GM04504 (cell line): ENCODE measurements around the gene PEAK1.
A peak's percentile ranks its signal among the peaks of the same experiment; 100 is the strongest.

Source experiments
- DNase-seq: peaks from one replicate; pipeline ENCODE4 v3.0.0-alpha.2; 2012; ENCODE audit warnings: low read depth

Gene PEAK1

DNA sequence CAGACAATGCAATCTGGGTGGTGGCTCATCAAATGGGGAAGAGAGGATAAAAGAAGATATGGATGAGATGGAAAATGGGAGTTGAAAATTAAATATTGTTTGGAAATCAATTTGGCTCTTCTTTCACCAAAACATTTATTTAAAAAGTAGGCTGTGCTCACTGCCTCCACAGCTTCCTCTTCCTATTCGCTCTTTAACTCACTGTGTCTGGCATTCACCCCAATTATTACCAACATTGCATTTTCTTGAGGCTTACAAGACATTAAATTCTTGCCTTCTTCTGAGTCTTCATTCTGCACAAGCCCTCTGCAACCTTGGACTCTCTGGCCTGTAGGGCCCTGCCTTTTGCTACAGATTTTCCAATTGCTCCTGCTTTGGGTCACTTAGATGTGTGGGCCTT lies 296.1 kb downstream of the PEAK1 start:
- no peak for DNase-seq

DNA sequence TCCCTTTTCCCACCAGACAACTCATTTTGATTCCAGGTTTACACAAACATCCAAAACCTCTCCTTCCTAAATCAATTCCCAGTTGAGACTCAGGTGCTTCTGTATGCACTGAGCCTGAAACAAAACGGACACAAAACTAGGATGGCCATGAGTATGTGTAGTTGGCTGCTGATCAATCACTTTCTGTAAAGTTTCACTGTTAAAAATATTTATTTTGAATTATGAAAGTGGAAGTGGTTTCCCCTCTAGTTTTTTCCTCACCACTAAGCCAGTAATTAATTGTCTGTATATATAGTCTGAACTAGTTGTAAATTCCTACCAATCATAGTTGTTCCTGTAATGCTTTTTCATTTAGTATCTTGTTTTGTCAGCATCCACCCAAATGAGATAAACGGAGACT lies 297.3 kb downstream of the PEAK1 start:
- DNase-seq, result no peak

DNA sequence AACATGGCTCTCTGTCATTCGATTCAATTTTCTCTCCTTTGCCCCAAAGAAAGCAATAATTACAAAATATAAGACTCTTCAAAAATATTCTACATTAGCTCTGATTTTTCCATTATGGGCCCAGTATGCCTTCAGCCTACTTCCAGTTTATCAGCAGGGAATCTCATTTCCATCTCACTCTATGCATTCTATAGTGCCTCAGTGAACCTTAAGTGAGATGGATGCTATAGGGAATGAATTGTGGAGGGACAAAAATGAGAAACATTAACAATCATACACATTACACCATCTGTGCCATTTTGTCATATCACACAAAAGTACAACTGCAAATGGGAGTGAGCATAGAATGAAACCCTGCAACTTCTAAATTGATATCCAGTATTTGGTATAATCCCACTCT lies 298.3 kb downstream of the PEAK1 start:
- no peak for DNase-seq

DNA sequence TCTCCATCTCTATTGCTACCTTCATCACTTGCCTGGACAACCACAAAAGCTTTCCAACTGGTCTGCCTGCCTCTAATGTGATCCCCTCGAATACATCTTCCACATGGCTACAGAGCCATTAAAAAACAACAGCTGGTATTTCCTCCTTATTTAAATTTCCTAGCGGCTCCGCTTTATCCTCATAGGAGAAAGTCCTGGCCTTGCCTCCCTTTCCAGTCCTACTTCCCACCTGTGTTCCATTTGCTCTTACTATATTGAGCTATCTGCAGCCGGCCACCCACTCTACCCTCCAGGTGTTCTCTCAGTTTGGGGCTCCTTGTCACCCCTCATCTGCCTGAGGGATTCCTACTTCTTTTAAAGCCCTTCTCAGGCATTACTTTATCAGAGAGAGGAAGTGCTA lies 299.3 kb downstream of the PEAK1 start:
- no peak for DNase-seq

GRCh38 chr15:77119446-77119845 lies 300.5 kb downstream of the PEAK1 start:
- DNase-seq, result no peak

- DNase-seq, result peak; percentile 41
These were observed 301.0 kb downstream of the PEAK1 start for GRCh38 chr15:77118882-77119321.

DNA sequence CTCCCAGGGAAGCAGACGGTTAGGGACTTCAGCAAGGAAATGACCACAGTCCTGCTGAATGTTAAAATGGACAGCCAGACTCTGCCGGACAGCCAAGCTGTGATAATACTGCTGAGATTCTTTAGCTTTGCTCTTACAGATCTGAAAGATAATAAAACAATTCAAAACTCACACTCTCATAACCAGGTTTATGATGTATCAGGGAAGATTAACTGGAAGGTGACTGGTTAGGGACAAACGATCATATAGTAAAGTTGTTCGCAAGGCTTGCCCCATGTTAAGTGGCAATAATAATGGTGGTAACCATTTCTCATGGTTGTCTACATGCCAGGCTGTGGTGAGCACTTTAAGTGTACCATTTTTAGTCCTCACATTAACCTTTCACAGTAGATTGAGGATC lies 304.7 kb downstream of the PEAK1 start:
- DNase-seq, result no peak

- no peak for DNase-seq
These were observed 306.9 kb downstream of the PEAK1 start for GRCh38 chr15:77112838-77113504.

GRCh38 chr15:77111789-77112188 lies 308.1 kb downstream of the PEAK1 start:
- no peak for DNase-seq

DNA sequence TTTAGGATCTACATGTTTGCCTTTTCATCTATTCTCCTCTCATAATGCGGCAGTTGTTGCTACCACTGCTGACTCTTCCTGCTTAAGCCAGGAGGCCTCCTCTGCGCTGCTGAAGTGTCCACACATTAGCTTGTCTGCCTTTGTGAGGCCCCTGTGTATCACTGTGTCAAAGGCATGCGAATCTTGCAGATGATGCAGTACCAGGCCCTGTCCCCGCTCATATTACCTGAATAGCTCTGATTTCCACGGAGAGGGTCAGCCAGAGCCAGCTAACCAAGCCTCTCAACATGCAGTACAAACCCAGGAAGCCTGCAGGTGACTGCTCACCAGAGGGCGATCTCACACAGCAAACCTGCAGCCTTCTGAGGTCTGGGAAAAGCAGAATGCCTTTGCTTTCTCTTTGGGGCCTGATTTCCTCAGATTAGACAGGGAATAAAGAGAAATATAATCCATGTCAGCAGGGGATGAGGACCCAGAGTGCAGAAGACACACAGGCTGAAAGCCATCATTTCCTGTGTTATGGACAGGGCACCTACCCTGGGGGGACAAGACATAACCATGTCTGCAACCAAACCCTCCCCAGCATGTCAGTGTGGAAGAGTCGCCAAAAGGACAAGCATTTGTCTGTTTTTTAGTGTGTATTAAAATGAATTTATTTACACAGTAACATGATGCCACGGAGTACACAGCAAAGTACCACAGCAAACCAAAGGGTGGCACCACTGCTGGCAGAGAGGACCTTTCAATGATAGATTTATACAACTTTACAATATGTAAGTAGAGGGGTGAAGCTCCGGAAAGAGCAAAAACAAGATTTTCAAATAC lies 312.2 kb downstream of the PEAK1 start:
- no peak for DNase-seq

- DNase-seq, result no peak
These were observed 312.8 kb downstream of the PEAK1 start for GRCh38 chr15:77107068-77107467.

DNA sequence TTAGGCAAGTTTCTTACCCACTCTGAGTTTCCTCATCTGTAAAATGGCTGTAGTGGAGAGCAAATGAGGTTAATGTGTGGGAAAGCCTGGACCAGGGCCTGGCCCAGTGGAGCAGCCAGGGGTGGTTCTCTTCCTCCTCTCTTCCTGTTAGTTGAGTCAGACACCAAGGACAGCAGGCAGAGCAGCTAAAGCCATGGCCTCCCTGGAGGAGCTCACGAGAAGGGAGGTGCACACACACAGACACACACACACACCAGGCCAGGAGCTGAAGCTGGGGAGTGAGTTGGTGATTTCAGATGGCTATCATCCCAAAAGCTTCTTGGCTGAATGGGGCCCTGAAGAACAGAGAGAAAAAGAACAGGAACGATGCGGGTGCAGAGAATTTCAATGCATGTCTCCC lies 315.7 kb downstream of the PEAK1 start:
- DNase-seq, result no peak

DNA sequence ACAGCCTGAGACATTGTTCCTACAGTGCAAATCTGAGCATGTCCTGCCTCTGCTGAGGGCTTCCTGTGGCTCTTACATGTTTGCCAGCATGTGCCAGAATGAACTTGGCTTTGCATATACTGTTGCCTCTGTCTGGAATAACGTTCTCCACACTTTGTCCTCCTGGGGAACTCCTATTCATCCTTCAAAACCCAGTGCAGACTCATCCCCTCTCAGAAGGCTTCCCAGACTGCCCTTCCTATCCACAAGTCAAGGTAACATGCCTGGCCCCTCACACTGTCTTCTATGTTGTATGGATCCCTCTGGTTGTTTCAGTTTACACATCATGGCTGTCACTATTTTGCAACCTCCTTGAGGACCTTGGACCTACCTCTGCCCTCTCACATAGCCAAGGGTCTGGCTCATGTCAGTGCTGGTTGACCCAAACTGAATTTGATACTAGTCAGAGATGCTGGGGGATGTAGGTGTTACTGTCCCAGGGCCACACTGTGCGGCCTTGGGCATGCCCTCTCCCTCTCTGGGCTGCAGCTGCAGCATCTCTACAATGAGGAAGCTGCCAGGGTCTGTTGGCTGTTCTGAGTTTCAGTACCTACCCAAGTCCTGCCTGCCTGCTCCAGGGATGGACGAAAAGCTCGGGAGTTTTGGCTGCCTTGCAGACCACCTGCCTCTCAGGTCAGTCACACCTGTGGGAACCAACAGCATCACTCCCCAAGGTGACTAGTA lies 320.0 kb downstream of the PEAK1 start:
- no peak for DNase-seq

DNA sequence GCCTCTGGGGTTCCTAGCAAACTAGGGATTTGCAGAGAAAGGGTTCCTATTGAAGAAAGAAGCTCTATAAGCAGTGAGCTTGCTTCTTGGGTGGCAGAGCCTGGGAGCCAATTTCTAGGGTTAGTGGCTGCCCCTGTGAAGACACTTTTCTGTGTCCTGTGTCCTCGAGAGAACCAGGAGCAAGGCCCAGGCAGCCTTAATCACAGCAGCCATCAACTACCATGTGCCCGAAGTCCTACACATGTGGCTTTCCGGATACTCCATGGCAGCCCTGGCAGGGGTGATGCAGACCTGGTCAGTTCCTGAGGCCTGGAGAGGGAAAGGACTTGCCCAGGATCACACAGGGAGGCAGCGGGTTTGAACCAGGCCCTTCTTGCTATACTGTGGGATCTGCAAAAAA lies 321.3 kb downstream of the PEAK1 start:
- DNase-seq, result no peak

- DNase-seq, result no peak
These were observed 322.0 kb downstream of the PEAK1 start for GRCh38 chr15:77097921-77098320.

DNA sequence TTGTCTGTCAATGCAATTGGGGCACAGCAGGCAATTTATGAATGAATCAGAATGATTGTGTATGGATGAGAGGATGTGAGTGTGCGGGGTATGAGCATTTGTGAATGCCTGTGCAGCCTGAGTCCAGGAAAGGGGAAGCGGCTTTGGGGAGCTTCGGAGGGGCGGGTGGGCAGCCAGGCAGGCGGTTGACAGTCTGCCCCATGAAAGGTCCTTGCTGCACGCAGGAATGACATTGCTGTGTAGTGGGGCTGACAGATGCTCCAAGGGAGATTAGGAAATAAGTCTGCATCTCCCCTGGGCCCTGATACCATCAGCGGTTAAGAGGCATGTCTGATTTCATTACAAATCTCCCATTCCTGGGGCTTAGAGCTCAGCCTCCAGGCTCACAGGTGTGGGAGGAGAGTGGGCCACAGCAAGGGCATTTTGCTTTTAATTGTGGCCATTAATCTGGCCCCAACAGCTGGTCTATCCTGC lies 322.6 kb downstream of the PEAK1 start:
- DNase-seq, result no peak

DNA sequence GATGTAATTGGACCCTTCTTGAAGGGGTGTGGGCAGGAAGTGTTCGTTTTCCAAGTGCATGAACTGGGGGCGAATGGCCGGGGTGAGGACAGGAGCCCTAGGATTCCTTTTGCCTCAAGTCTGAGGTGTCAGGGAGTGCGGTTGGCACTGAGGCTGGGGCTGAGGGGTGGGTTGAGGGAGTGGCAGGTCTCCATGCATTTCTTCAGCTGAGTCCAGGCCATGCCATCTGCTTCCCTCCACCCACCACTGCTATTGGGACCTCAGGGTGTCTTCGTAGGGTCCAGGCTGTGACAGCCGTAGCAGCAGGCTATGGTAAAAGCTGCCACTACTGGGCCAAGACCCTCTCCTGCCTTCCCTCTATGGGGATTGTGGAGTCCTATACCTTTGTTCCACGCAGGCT lies 323.4 kb downstream of the PEAK1 start:
- DNase-seq, result no peak

- no peak for DNase-seq
These were observed 323.8 kb downstream of the PEAK1 start for GRCh38 chr15:77096138-77096537.

DNA sequence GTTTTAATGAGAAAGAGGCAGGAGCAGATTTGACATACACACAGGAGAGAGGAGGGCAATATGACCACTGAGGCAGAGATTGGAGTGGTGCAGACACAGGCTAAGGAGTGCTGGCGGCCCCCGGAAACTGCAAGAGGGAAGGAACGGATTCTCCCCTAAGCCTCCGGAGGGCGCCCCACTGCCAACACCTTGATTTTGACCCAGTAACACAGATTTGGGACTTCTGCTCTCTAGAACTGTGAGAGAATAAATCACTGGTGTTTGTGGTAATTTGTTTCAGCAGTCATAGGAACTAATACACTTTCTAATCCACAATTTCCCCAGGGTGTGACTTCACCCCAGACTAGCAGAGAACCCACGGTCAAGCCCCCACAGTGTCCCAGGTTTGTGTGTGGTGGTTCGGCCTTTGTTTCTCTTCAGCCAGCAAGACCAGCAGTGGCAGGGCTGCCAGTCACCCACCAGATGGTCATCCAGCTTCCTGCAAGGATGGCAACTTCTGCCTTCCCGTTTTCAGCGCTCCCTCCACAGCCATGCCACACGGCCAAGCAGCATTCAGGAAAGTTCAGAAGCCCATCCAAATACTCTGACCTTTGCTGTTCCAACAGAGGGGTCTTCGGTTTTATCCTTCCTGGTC lies 325.4 kb downstream of the PEAK1 start:
- DNase-seq, result no peak

DNA sequence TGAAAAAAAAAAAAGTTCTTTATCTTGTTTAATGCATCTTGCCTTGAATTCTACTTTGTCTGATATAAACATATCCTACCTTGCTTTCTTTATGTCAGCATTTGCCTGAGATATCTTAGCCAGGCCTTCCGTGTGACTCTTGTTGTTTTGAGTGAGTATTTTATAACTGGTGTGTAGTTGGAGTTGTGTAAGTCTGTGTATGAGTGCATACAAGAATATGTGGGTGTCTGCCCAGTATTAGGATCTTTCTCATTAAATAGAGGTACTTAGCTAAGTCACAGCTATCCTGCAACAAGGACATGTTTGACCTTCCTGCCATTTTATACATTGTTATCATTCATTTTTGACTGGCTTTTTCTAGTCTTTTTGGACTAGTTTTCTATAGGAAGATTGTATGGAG lies 326.5 kb downstream of the PEAK1 start:
- DNase-seq, result no peak

DNA sequence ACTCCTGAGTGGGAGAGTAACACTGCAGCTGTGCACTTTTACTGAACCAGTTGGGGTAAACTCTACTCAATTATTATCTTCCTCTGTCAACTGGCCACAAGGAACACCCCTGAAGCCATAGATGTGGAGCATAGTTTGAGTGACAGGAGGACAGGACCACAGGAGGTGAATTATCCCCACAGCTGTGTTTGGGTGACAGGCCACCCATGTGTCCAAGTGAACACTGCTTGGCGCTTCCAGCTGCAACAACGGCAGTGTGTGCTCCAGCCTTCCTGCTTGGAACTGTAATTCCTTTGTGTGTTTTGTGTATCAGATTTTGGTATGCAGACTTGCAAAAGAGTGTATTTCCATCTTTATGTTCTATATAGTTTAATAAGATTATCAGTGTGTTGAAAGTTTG lies 328.8 kb downstream of the PEAK1 start:
- no peak for DNase-seq

DNA sequence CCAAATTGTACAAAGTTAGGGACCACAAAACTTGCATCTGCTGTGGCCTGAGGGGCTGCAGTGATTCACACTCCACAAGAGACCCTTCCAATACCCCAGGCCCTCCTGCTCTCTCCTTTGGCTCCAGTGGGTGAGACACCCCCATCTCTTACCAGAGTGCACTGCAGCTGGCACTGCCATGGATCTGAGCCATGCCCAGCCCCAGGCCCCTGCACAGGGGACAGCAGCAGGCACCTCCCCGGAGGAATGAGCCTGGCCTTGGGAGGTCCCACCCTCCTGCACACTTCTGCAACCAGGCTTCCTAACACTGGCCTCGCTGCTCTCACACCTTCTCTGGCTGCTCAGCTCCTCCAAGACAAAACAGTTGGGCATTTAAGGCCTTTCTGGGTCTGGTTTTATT lies 332.7 kb downstream of the PEAK1 start:
- no peak for DNase-seq
